Neuronal stem cell (in vitro differentiated cells): ENCODE measurements around the gene PLGRKT.
"Not testable (repeated sequence)": the region's sequence is repeated elsewhere in the genome, so short reads cannot be mapped to it uniquely, and the experiment has no call there.

ENCODE experiments used
- DNase-seq: peaks from one replicate; pipeline ENCODE4 v3.0.0-alpha.2; 2013; ENCODE audit warnings: low spot score
- H2AFZ ChIP-seq: one replicate; pipeline ENCODE4 v1.6.1; 2013; ENCODE audit warnings: mild to moderate bottlenecking, low read length, inconsistent platforms
- H2AK5ac ChIP-seq: 2 replicates; pipeline ENCODE4 v1.6.1; 2013; ENCODE audit warnings: low read depth, mild to moderate bottlenecking, inconsistent platforms, low read length, moderate library complexity, mixed read lengths
- H2BK120ac ChIP-seq: 2 replicates; pipeline ENCODE4 v1.6.1; 2013; ENCODE audit warnings: low read depth, mild to moderate bottlenecking, inconsistent platforms, low read length, moderate library complexity, mixed read lengths
- H2BK12ac ChIP-seq: one replicate; pipeline ENCODE4 v1.6.1; 2013; ENCODE audit warnings: low read length, inconsistent platforms
- H2BK15ac ChIP-seq: 2 replicates; pipeline ENCODE4 v1.6.1; 2013; ENCODE audit warnings: mild to moderate bottlenecking, low read length, inconsistent platforms, mixed read lengths
- H2BK5ac ChIP-seq: one replicate; pipeline ENCODE4 v1.6.1; 2013; ENCODE audit warnings: inconsistent platforms, mild to moderate bottlenecking, low read length, moderate library complexity
- H3K14ac ChIP-seq: one replicate; pipeline ENCODE4 v1.6.1; 2013; ENCODE audit warnings: low read length, inconsistent platforms
- H3K18ac ChIP-seq: 2 replicates; pipeline ENCODE4 v1.6.1; 2013; ENCODE audit warnings: low read length, inconsistent platforms
- H3K23ac ChIP-seq: 2 replicates; pipeline ENCODE4 v1.6.1; 2013; ENCODE audit warnings: low read depth, mild to moderate bottlenecking, mixed read lengths, low read length, inconsistent platforms; ENCODE audit not compliant: poor library complexity
- H3K27ac ChIP-seq: replicated peaks from 3 replicates; pipeline ENCODE4 v1.5.1; 2013; ENCODE audit warnings: low read length, inconsistent platforms
- H3K27me3 ChIP-seq, 3 experiments: 2 replicates each; pipeline ENCODE4 v1.6.1; 2013; ENCODE audit warnings: low read length in 3 of 3, mild to moderate bottlenecking in 2 of 3, inconsistent platforms in 1 of 3, low read depth in 1 of 3, mixed read lengths in 1 of 3, moderate library complexity in 1 of 3; ENCODE audit not compliant: control insufficient read depth in 3 of 3, insufficient read depth in 3 of 3
- H3K36me3 ChIP-seq, 2 donors: replicated peaks in 1 of 2; 2 replicates each; pipeline ENCODE4 v1.6.1; 2013; ENCODE audit warnings: low read length in 2 of 2; ENCODE audit not compliant: control insufficient read depth in 2 of 2, insufficient read depth in 2 of 2
- H3K4ac ChIP-seq: 2 replicates; pipeline ENCODE4 v1.6.1; 2013; ENCODE audit warnings: inconsistent platforms, mild to moderate bottlenecking, low read length, moderate library complexity
- H3K4me1 ChIP-seq, 2 donors: 1 replicate in 1 of 2; 2 replicates in 1 of 2; pipeline ENCODE4 v1.6.1; 2013; ENCODE audit warnings: low read length in 2 of 2, low read depth in 1 of 2; ENCODE audit not compliant: control insufficient read depth in 2 of 2, insufficient read depth in 1 of 2
- H3K4me2 ChIP-seq: one replicate; pipeline ENCODE4 v1.6.1; 2013; ENCODE audit warnings: mild to moderate bottlenecking, low read length, inconsistent platforms; ENCODE audit not compliant: insufficient read depth, poor library complexity, severe bottlenecking
- H3K4me3 ChIP-seq, 2 donors: 2 replicates each; pipeline ENCODE4 v1.5.1; 2013; ENCODE audit warnings: low read length in 2 of 2, mild to moderate bottlenecking in 2 of 2, inconsistent platforms in 1 of 2, moderate library complexity in 1 of 2
- H3K79me1 ChIP-seq: one replicate; pipeline ENCODE4 v1.6.1; 2013; ENCODE audit warnings: low read depth, mild to moderate bottlenecking, inconsistent platforms, low read length, moderate library complexity
- H3K9ac ChIP-seq: one replicate; pipeline ENCODE4 v1.6.1; 2013; ENCODE audit warnings: mild to moderate bottlenecking, low read depth, low read length, inconsistent platforms; ENCODE audit not compliant: poor library complexity
- H3K9me3 ChIP-seq, 2 donors: replicated peaks in 1 of 2; 2 replicates each; pipeline versions ENCODE3 to v1.6.1; 2013; ENCODE audit warnings: low read length in 2 of 2, mild to moderate bottlenecking in 2 of 2, inconsistent platforms in 1 of 2, low read depth in 1 of 2, mixed read lengths in 1 of 2, moderate library complexity in 1 of 2; ENCODE audit not compliant: control insufficient read depth in 2 of 2, insufficient read depth in 1 of 2
- H4K8ac ChIP-seq: one replicate; pipeline ENCODE4 v1.6.1; 2013; ENCODE audit warnings: low read depth, mild to moderate bottlenecking, inconsistent platforms, low read length, moderate library complexity
- H4K91ac ChIP-seq: one replicate; pipeline ENCODE4 v1.6.1; 2013; ENCODE audit warnings: low read length, low read depth, mild to moderate bottlenecking, inconsistent platforms; ENCODE audit not compliant: poor library complexity
- WGBS, 2 donors: extraction: QIAGEN DNeasy Blood & Tissue Kit; methylation state at CpG; one replicate each; pipeline ENCODE4 v1.1.7; 2013; ENCODE audit warnings: missing lambda C conversion rate in 2 of 2, mixed read lengths in 1 of 2; ENCODE audit not compliant: insufficient read length in 2 of 2, insufficient replicate concordance in 1 of 2; ENCODE audit errors: extremely low coverage in 2 of 2; 5-methylcytosine and 5-hydroxymethylcytosine counted together

The PLGRKT gene

DNA sequence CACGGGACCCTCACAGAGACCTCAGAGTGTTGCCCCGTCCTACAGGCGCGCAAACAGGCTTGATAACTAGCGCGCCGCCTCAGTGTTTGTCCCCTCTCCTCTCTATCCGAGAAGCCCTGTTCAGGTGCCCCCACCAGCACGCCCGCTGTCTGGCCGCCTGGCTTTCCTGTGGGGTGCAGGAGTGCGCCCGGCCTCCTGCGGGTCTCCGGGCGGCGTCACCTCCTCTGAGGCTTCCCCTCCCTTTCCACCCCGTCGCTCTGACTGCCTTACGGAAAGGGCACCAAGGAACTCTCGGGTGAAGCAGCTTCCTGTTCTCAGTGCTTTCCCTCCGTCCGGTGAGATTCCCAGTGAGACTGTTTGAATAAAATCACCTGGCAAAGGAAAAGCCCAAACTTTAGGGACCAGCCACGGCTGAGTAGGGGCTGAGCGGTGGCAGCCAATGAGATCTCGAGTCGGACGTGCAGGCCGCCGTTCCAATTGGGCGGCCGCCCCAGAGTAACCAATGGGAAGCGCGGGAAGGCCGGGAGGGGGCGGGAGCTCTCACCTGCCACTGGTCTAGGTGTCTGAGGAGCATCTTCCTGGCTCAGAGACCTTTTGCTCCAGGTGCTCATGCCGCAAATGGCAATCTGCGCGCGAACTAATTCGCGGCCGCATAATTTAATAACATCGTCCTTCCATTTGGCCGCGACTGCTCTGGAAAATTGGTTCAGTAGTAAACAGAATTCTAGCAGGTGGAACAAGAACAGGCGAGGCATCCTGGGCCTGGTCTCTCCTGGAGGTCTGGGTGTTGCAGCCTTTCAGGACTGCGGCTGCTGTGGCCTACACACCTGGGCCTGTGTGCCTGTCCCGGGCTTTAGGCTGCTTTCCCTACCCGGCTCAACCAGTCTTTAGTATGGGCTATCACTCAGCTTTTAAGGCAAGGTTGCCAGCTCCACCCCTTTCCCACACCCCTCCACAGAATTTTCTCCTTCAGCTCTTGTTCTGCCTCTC, 98.4 kb downstream of the PLGRKT start, which contains the start of gene RLN1:
RLN1 (minus strand) TSS at position 885 of the 990 bp plus-strand sequence; CDS start at position 755, 130 bp downstream.
- WGBS, 2 donors = no CpG with 5 or more reads among the region's 50 CpGs
- not testable (repeated sequence) for H3K14ac ChIP-seq, H3K27me3 ChIP-seq, H3K4ac ChIP-seq, H3K36me3 ChIP-seq, H3K4me1 ChIP-seq, H3K4me3 ChIP-seq, H3K79me1 ChIP-seq, H3K9ac ChIP-seq, H2BK120ac ChIP-seq, H3K18ac ChIP-seq, H2BK12ac ChIP-seq, H3K9me3 ChIP-seq, H2BK15ac ChIP-seq, DNase-seq, H4K8ac ChIP-seq, H4K91ac ChIP-seq, H3K27ac ChIP-seq, H3K23ac ChIP-seq, H2BK5ac ChIP-seq, H2AK5ac ChIP-seq
- H3K4me2 ChIP-seq = peak within 1 kb of the TSS; percentile 32
- peak within 1 kb of the TSS; percentile 73 for H2AFZ ChIP-seq

DNA sequence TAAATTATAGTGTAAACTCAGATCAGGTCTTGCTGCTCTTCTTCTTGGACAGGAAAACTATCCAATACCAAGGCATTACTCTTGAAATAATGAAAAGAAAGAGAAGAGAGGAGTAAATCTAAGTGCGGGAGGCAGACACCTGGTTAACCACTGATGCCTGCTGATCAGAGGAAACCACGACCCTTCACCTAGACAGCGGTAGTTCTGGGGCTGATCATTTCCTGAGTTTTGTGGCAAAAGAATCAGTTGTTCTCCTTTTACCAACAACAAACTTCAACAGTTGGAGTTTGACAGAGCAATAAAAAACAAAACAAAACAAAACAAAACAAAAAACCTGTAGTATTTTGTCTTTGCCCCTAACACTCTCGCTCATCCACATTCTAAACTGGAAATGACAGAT, 101.0 kb downstream of the PLGRKT start:
- no peak overlapping the region for H3K27ac ChIP-seq
- H3K9me3 ChIP-seq = no peaks in the 10 kb centered on the region
- H3K9ac ChIP-seq = no peak overlapping the region
- no peak overlapping the region for H2BK15ac ChIP-seq
- no peaks in the 10 kb centered on the region for H3K79me1 ChIP-seq
- H3K4ac ChIP-seq = no peak overlapping the region
- no peak overlapping the region for H3K4me2 ChIP-seq
- no peaks in the 10 kb centered on the region for H3K27me3 ChIP-seq
- H2BK5ac ChIP-seq = no peak overlapping the region
- H2BK120ac ChIP-seq = no peak overlapping the region
- DNase-seq = no peak
- H3K18ac ChIP-seq = no peak overlapping the region
- no peaks in the 10 kb centered on the region for H3K36me3 ChIP-seq
- no peaks in the 10 kb centered on the region for H3K4me1 ChIP-seq
- no peak overlapping the region for H2AFZ ChIP-seq
- no peak overlapping the region for H2BK12ac ChIP-seq
- H4K91ac ChIP-seq = no peak overlapping the region
- no CpG with 5 or more reads among the region's 4 CpGs for WGBS, 2 donors
- no peak overlapping the region for H2AK5ac ChIP-seq
- no peak overlapping the region for H4K8ac ChIP-seq
- H3K14ac ChIP-seq = no peak overlapping the region
- H3K4me3 ChIP-seq = no peak overlapping the region
- H3K23ac ChIP-seq = no peak overlapping the region

GRCh38 chr9:5331276-5331675, 106.4 kb downstream of the PLGRKT start:
- H3K14ac ChIP-seq, H3K9ac ChIP-seq, H3K9me3 ChIP-seq, H3K27me3 ChIP-seq, H2BK15ac ChIP-seq, H3K79me1 ChIP-seq, H3K36me3 ChIP-seq, H3K4ac ChIP-seq, DNase-seq, H3K23ac ChIP-seq, H3K4me1 ChIP-seq, H4K91ac ChIP-seq, H2AFZ ChIP-seq, H2BK12ac ChIP-seq, H2BK120ac ChIP-seq, H2AK5ac ChIP-seq, H3K18ac ChIP-seq, H3K4me3 ChIP-seq, H4K8ac ChIP-seq, H3K4me2 ChIP-seq, H2BK5ac ChIP-seq, H3K27ac ChIP-seq: not testable (repeated sequence)
- WGBS, 2 donors = no CpG with 5 or more reads among the region's 3 CpGs

- no peak overlapping the region for H3K18ac ChIP-seq
- no peaks in the 10 kb centered on the region for H3K9me3 ChIP-seq
- no peak overlapping the region for H4K8ac ChIP-seq
- H3K4ac ChIP-seq = no peak overlapping the region
- no peaks in the 10 kb centered on the region for H3K27me3 ChIP-seq
- no peaks in the 10 kb centered on the region for H3K36me3 ChIP-seq
- no peak overlapping the region for H2BK120ac ChIP-seq
- H3K27ac ChIP-seq = no peak overlapping the region
- H3K4me3 ChIP-seq = no peak overlapping the region
- no peak overlapping the region for H3K4me2 ChIP-seq
- no peak overlapping the region for H2BK12ac ChIP-seq
- peak overlapping the region; percentile 82 for H2AFZ ChIP-seq
- no peak overlapping the region for H2BK5ac ChIP-seq
- no peak overlapping the region for H3K14ac ChIP-seq
- peaks cover 0 to 6% of the 10 kb centered on the region in 2 donors for H3K4me1 ChIP-seq
- no CpG with 5 or more reads among the region's 10 CpGs for WGBS, 2 donors
- H3K23ac ChIP-seq = no peak overlapping the region
- peak; percentile 33 for DNase-seq
- H3K9ac ChIP-seq = no peak overlapping the region
- H4K91ac ChIP-seq = no peak overlapping the region
- H2BK15ac ChIP-seq = no peak overlapping the region
- H2AK5ac ChIP-seq = no peak overlapping the region
- H3K79me1 ChIP-seq = no peaks in the 10 kb centered on the region
These were observed 110.7 kb downstream of the PLGRKT start for GRCh38 chr9:5326893-5327548.
